22Rv1 (cell line): ENCODE measurements around the gene ZNF367.
A peak's percentile ranks its signal among the peaks of the same experiment; 100 is the strongest.

Source experiments
- H3K27ac ChIP-seq: fragments of 450-650 bp; 2 replicates; pipeline ENCODE4 v1.5.1; 2017
- CTCF ChIP-seq: fragments of 450-650 bp; IDR thresholded peaks from 2 replicates; pipeline ENCODE4 v1.5.1; 2017; ENCODE audit warnings: mild to moderate bottlenecking
- ZFX ChIP-seq: fragments of 450-650 bp; IDR thresholded peaks from 2 replicates; pipeline ENCODE4 v1.6.1; 2017; ENCODE audit warnings: antibody characterized with exemption, borderline replicate concordance

Gene ZNF367

GRCh38 chr9:96459268-96460007 is 41.3 kb upstream of the ZNF367 start:
- TF ChIP-seq CTCF, result no peak
- TF ChIP-seq ZFX, result no peak
- H3K27ac ChIP-seq, result no peak overlapping the region

GRCh38 chr9:96458226-96458625 is 40.1 kb upstream of the ZNF367 start:
- H3K27ac ChIP-seq, result no peak overlapping the region
- TF ChIP-seq CTCF, result no peak
- TF ChIP-seq ZFX, result no peak

- H3K27ac ChIP-seq, result no peak overlapping the region
- no peak for TF ChIP-seq CTCF
- TF ChIP-seq ZFX, result no peak
Observed at GRCh38 chr9:96457266-96457665, 39.1 kb upstream of the ZNF367 start.

GRCh38 chr9:96453625-96454024 is 35.5 kb upstream of the ZNF367 start:
- H3K27ac ChIP-seq, result no peak overlapping the region
- peak; percentile 39 for TF ChIP-seq CTCF
- TF ChIP-seq ZFX, result no peak

GRCh38 chr9:96450613-96451528 is 32.7 kb upstream of the ZNF367 start:
- no peak for TF ChIP-seq ZFX
- TF ChIP-seq CTCF, result no peak
- H3K27ac ChIP-seq, result peak overlapping the region; percentile 64

GRCh38 chr9:96449845-96450612 is 31.9 kb upstream of the ZNF367 start, which contains the start of gene HABP4:
TSS of gene HABP4 (plus strand) at chr9:96450169. CDS start at chr9:96450280, 111 bp downstream.
- peak within 1 kb of the TSS; percentile 64 for H3K27ac ChIP-seq
- TF ChIP-seq CTCF, result no peak
